Endothelial cell (in vitro differentiated cells): Measurements from ENCODE around the gene MAP3K7CL. TPM values are rescaled to one million over a fixed set of nuclear protein-coding genes. Genes with fewer than 3 reads are reported as not detected.

Experiments used
- DNase-seq: peaks from one replicate; pipeline ENCODE4 v3.0.0; 2021; ENCODE audit warnings: low spot score
- H3K27ac Mint-ChIP-seq: one replicate; pipeline ENCODE4 v1.8.0; 2021; ENCODE audit warnings: mixed read lengths, inconsistent platforms; ENCODE audit not compliant: unreplicated experiment
- H3K27me3 Mint-ChIP-seq: one replicate; pipeline ENCODE4 v1.8.0; 2021; ENCODE audit warnings: mild to moderate bottlenecking, moderate library complexity, mixed read lengths, inconsistent platforms; ENCODE audit not compliant: unreplicated experiment
- H3K36me3 Mint-ChIP-seq: one replicate; pipeline ENCODE4 v1.8.0; 2021; ENCODE audit warnings: mild to moderate bottlenecking, low read depth, mixed read lengths, inconsistent platforms; ENCODE audit not compliant: unreplicated experiment
- H3K4me1 Mint-ChIP-seq: one replicate; pipeline ENCODE4 v1.8.0; 2021; ENCODE audit warnings: mild to moderate bottlenecking, mixed read lengths, inconsistent platforms; ENCODE audit not compliant: unreplicated experiment
- H3K4me3 Mint-ChIP-seq: one replicate; pipeline ENCODE4 v1.8.0; 2021; ENCODE audit warnings: mild to moderate bottlenecking, mixed read lengths, inconsistent platforms; ENCODE audit not compliant: unreplicated experiment
- H3K9me3 Mint-ChIP-seq: one replicate; pipeline ENCODE4 v1.8.0; 2021; ENCODE audit warnings: mixed read lengths, inconsistent platforms; ENCODE audit not compliant: unreplicated experiment
- CTCF ChIP-seq: fragments of 200-600 bp; sonication (generic); IDR thresholded peaks from one replicate; pipeline ENCODE4 v1.5.0; 2021; ENCODE audit warnings: antibody characterized with exemption; ENCODE audit not compliant: unreplicated experiment
- total RNA-seq: library from RNA; stranded (reverse); fragmentation: NEBNext Ultra II Directional; extraction: Animal tissue kit (Norgen Biotek cat#: 25700); gene quantifications from one replicate; pipeline ENCODE4 v1.2.1, GENCODE V29; 2021; ENCODE audit not compliant: unreplicated experiment

The MAP3K7CL gene
- total RNA-seq, 1 donor from 2014 or later: 1.0 TPM

GRCh38 chr21:29115899-29116298 lies 14.5 kb upstream of the MAP3K7CL start:
- Mint-ChIP-seq H3K4me1 (no peaks in the 10 kb centered on the region), H3K4me3 (no peak overlapping the region), H3K36me3 (no peaks in the 10 kb centered on the region), H3K27ac (no peak overlapping the region), H3K9me3 (no peaks in the 10 kb centered on the region), H3K27me3 (peaks cover 3% of the 10 kb centered on the region)
- TF ChIP-seq CTCF: no peak
- DNase-seq: no peak

GRCh38 chr21:29117372-29117955 lies 13.0 kb upstream of the MAP3K7CL start:
- Mint-ChIP-seq H3K36me3 (no peaks in the 10 kb centered on the region), H3K4me1 (no peaks in the 10 kb centered on the region), H3K9me3 (no peaks in the 10 kb centered on the region), H3K27me3 (peaks cover 3% of the 10 kb centered on the region), H3K4me3 (no peak overlapping the region), H3K27ac (no peak overlapping the region)
- DNase-seq: no peak
- no peak for TF ChIP-seq CTCF

GRCh38 chr21:29121759-29122158 lies 8.7 kb upstream of the MAP3K7CL start:
- Mint-ChIP-seq H3K27me3 (peaks cover 3% of the 10 kb centered on the region), H3K4me3 (no peak overlapping the region), H3K4me1 (no peaks in the 10 kb centered on the region), H3K36me3 (no peaks in the 10 kb centered on the region), H3K27ac (no peak overlapping the region), H3K9me3 (no peaks in the 10 kb centered on the region)
- TF ChIP-seq CTCF: no peak
- DNase-seq: no peak

- Mint-ChIP-seq H3K27me3 (no peaks in the 10 kb centered on the region), H3K9me3 (no peaks in the 10 kb centered on the region), H3K27ac (no peak overlapping the region), H3K4me1 (no peaks in the 10 kb centered on the region), H3K4me3 (no peak overlapping the region), H3K36me3 (no peaks in the 10 kb centered on the region)
- no peak for DNase-seq
- TF ChIP-seq CTCF: no peak
These were observed 5.8 kb upstream of the MAP3K7CL start for GRCh38 chr21:29124645-29125044.

GRCh38 chr21:29125191-29125590 lies 5.3 kb upstream of the MAP3K7CL start:
- no peak for DNase-seq
- H3K27me3 Mint-ChIP-seq: no peaks in the 10 kb centered on the region
- TF ChIP-seq CTCF: no peak
- no peak overlapping the region for H3K4me3 Mint-ChIP-seq
- no peaks in the 10 kb centered on the region for H3K4me1 Mint-ChIP-seq
- H3K27ac Mint-ChIP-seq: no peak overlapping the region
- H3K9me3 Mint-ChIP-seq: no peaks in the 10 kb centered on the region
- no peaks in the 10 kb centered on the region for H3K36me3 Mint-ChIP-seq
